HAP-1 (cell line): Measurements from ENCODE around the gene GRM5.
"Not testable (repeated sequence)": the region's sequence is repeated elsewhere in the genome, so short reads cannot be mapped to it uniquely, and the experiment has no call there.

Experiments
- DNase-seq, 2 experiments: peaks; one replicate each; pipeline ENCODE4 v3.0.0-alpha.2; 2016 to 2020; ENCODE audit warnings: low spot score in 2 of 2
- H3K27me3 ChIP-seq: fragments of 250-450 bp; sonication (Bioruptor Pico); 2 replicates; pipeline ENCODE4 v1.5.1; 2020; ENCODE audit warnings: low read depth, mild to moderate bottlenecking, moderate library complexity
- H3K36me3 ChIP-seq: fragments of 250-450 bp; sonication (Bioruptor Pico); replicated peaks from 2 replicates; pipeline ENCODE4 v1.5.1; 2020; ENCODE audit warnings: mild to moderate bottlenecking
- H3K4me1 ChIP-seq: fragments of 250-450 bp; sonication (Bioruptor Pico); 2 replicates; pipeline ENCODE4 v1.5.1; 2020; ENCODE audit warnings: mild to moderate bottlenecking
- H3K4me3 ChIP-seq: fragments of 250-450 bp; sonication (Bioruptor Pico); 2 replicates; pipeline ENCODE4 v1.5.1; 2020; ENCODE audit warnings: mild to moderate bottlenecking, moderate library complexity
- H3K9me3 ChIP-seq: fragments of 250-450 bp; sonication (Bioruptor Pico); 2 replicates; pipeline ENCODE4 v1.5.1; 2020; ENCODE audit warnings: mild to moderate bottlenecking, moderate library complexity
- in situ Hi-C: fragments of 300-500 bp; cut with MboI; formaldehyde crosslinking; loops from 3 replicates; pipeline ENCODE4 v1.14.3; 2020; ENCODE audit warnings: low sequenced_read_pairs, inconsistent platforms, mixed read lengths

Gene GRM5

DNA sequence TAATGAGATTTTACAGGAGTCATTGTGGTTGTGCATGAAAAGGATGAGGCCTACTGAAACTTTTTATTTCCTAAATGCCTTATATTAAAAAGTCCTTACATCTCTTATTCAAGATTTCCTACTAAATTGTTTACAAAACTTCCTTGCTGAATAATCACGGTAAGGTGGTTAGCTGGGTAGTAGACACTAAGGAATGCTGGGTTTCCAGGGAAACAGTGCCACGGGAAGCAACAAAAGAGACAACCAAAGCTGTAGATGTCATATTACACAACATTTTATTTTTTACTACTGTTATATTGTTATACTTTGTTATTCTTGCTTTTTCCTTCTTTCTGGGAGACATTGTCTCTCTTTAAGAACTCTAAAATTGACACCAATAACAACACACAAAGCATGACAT lies 36.1 kb downstream of the GRM5 start:
- H3K27me3 ChIP-seq, H3K36me3 ChIP-seq, H3K4me3 ChIP-seq, in situ Hi-C loops, DNase-seq, H3K4me1 ChIP-seq, H3K9me3 ChIP-seq: not testable (repeated sequence)

DNA sequence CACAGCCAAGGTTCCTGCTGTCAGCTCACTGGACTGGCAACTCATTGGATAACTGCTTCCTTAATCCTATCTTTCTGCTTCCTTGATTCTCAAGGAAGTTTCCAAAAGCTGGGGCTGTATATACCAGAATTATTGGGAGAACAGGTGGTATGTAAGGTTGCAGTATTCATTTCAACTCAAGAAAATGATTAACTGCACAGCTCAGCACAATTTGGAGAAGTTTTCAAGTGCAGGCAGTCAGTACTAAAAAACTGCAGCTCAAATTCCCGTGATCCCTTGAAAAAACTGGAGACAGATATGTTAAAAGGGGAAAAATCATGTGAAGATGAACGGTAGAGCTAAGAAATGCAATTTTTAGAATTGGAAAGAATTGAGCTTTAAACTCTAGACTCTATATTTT lies 44.4 kb downstream of the GRM5 start:
- Histone ChIP-seq H3K9me3 (no peaks in the 10 kb centered on the region), H3K4me3 (no peak overlapping the region), H3K36me3 (no peaks in the 10 kb centered on the region), H3K27me3 (no peaks in the 10 kb centered on the region), H3K4me1 (no peaks in the 10 kb centered on the region)
- no peak for DNase-seq
- in situ Hi-C loops, result no loop called here

DNA sequence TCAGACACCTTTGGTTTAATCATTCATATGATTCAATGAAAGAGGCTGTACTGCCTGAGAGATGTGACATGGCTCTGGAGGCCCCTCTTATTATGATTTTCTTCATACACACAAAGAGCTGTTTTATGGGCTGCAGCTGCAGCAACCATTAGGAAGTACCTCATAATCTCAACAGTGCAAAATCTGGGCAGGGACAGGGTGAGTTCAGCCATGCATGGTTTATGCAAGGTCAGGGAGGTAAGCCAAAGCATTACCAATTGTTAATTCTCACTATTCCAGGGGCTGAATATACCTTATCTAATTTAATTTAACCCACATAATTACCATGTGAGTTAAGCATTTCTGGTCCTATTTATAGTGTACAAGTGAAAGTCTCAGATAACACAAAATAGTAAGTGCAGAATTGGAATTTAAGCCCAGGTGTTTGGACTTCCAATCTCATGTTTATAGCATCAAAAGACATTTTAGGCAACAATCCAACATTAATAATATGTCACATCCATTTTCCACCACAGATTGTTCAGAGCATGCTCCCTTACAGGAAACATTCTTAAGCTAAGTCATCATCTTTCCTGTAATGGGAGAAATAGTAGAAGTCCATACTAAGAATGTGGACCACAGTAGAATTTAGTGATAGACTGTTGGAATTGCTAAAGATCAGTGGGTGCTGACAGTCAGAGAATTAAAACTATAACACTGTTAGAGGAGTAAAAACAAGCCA lies 45.8 kb downstream of the GRM5 start:
- in situ Hi-C loops, DNase-seq, H3K4me3 ChIP-seq, H3K9me3 ChIP-seq, H3K36me3 ChIP-seq, H3K27me3 ChIP-seq, H3K4me1 ChIP-seq: not testable (repeated sequence)

DNA sequence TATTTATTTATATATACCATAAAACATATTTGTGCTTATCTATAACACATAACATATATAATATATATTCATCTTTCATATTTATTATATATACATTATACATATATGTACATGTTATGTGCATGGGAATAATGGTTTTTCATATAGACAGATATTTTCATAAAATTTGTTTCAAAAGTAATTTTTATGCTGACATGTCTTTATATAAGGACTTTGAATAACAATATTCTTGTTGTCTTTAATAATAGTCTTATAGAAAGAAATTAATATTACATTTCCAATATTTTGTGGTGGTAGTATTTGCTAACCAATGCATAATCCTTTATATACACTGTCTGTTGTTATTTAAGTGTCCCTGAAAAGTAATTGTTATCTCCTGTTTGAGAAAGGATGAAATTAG lies 49.6 kb downstream of the GRM5 start:
- Histone ChIP-seq H3K4me1 (no peaks in the 10 kb centered on the region), H3K4me3 (no peak overlapping the region), H3K9me3 (no peaks in the 10 kb centered on the region), H3K27me3 (no peaks in the 10 kb centered on the region), H3K36me3 (no peaks in the 10 kb centered on the region)
- in situ Hi-C loops, result no loop called here
- no peak for DNase-seq

DNA sequence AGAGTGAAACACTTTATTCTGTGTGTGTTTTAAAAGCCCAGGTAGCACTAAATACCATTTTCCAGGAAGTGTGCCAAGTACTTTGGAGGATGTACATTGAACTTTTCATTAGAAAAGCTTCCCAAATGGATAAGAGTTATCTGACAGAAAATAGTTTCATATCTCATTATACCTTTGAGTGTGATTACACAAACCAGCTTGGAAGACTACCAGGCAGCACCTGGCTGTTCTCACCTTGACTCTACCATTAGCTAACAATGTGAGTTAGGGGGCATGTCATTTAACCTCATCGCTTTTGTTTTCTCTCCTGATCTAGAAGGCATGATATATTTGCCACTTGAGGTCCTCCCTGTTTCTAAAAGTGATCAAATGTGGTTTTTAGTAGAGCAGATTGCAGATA lies 50.2 kb downstream of the GRM5 start:
- no peak for DNase-seq
- in situ Hi-C loops, result no loop called here
- H3K36me3 ChIP-seq, result no peaks in the 10 kb centered on the region
- no peaks in the 10 kb centered on the region for H3K4me1 ChIP-seq
- no peak overlapping the region for H3K4me3 ChIP-seq
- H3K9me3 ChIP-seq, result no peaks in the 10 kb centered on the region
- H3K27me3 ChIP-seq, result no peaks in the 10 kb centered on the region

DNA sequence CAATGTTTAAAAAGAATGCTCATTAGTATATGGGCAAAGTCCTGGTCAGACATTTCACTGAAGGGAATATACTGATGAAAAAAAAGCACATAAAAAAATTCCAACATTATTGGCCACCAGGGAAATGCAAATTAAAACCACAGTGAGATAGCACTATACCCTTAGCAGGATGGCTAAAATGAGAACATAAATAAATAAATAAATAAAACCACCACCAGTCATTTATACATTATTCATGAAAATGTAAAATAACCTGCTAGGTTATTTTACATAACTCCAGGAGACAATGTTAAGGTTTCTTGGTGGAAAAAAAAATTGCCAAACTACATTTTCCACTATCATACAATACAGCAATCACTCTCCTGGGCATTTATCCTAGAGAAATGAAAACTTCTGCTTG lies 64.9 kb downstream of the GRM5 start:
- in situ Hi-C loops, H3K36me3 ChIP-seq: not testable (repeated sequence)

DNA sequence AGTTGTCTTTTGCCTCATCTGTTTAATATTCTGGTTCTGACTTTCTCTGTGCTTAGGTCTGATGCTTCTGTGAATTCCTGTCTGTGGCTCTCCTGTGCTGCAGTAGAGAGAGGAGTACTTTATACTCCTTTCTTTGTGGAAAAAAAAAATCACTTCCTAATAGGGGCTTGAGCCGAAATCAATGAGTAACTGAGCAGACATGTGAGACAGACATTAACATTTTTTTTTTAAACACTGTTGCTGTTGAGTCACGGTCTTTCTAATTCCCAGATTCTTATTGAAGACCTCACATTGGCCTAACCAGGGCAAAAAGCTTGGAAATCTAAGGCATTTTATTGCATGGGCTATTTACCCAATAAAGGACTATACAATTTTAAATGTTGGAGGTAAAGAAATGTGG lies 86.1 kb downstream of the GRM5 start:
- no peaks in the 10 kb centered on the region for H3K36me3 ChIP-seq
- H3K27me3 ChIP-seq, result no peaks in the 10 kb centered on the region
- H3K9me3 ChIP-seq, result no peaks in the 10 kb centered on the region
- H3K4me3 ChIP-seq, result no peak overlapping the region
- no peak for DNase-seq
- in situ Hi-C loops, result no loop called here
- H3K4me1 ChIP-seq, result no peaks in the 10 kb centered on the region

More for the DNA sequence above, 64.9 kb downstream of the GRM5 start:
- H3K4me1 ChIP-seq, DNase-seq, H3K27me3 ChIP-seq, H3K9me3 ChIP-seq, H3K4me3 ChIP-seq: not testable (repeated sequence)

DNA sequence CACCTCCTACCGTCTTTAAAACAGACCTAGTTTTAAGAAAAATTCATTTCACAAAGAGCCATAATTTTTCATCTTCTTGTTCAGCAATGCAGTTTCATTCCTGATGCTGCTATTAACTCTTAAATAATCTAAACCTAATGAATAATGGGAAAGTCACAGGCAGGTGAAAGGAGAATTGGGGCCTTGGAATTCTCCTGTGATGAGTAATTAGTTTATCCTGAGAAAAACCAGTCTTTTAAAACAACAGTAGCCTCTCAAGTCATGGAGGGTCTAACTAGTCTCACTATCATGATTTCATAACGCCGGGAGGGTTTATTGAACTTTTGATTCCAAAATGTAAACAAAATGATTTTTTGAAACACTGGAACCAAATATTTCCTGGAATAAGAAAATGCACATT lies 86.8 kb downstream of the GRM5 start:
- H3K4me3 ChIP-seq, DNase-seq, H3K9me3 ChIP-seq, in situ Hi-C loops, H3K27me3 ChIP-seq, H3K4me1 ChIP-seq, H3K36me3 ChIP-seq: not testable (repeated sequence)

DNA sequence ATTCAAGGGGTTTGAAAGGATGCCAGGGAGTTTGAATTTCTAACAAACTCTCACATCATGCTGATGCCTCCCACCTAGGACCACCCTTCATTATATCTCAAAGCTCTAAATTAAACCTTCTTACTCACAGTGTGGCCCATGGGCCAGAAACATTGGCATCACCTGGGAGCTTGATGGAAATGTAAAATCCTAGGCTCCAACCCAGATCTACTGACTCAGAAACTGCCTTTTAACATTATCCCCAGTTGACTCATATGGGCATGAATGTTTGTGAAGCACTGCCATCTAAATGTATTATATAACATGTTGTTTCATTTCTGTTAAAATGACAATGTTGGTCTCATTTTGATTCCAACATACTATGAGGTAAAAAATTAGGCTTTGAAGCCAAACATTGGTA lies 90.3 kb downstream of the GRM5 start:
- H3K9me3 ChIP-seq, H3K4me1 ChIP-seq, DNase-seq, H3K4me3 ChIP-seq, H3K36me3 ChIP-seq, H3K27me3 ChIP-seq, in situ Hi-C loops: not testable (repeated sequence)

DNA sequence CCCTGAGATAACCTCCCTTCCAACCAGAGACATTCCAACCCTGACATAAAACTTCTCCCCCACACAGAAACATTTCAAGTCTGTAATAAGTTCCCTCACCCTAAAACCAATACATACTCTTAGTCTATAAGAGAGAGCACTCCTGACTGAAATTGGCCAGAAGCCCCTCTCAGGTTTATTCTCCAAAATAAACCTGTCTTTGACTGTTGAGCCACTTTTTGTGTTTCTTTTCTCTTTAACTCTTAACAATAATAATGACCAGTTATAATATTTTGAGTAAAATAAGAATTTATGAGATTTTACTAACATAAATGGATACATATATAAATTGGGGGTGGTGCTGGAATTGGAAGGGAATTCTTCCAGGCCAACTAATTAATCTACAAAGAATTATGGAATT lies 93.6 kb downstream of the GRM5 start:
- in situ Hi-C loops, result no loop called here
- Histone ChIP-seq H3K4me3 (no peak overlapping the region), H3K9me3 (no peaks in the 10 kb centered on the region), H3K4me1 (no peaks in the 10 kb centered on the region), H3K36me3 (no peaks in the 10 kb centered on the region), H3K27me3 (no peaks in the 10 kb centered on the region)
- no peak for DNase-seq

DNA sequence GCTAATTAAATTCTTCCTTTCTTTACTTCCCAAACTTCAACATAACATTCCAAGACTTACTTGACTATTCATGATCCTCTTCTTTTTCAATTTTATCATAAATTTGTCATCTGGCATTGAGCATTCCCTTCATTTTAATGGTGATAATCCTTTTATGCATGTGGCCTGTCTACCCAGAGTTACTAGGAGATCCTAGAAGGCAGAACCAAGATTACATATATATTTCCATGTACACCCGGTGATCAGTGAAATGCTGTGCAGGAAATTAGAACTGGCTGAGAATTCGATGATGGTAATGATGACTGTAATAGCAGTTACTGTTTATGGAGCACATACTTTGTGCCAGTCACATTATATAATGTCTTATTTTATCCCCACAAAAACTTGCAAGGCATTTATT lies 104.2 kb downstream of the GRM5 start:
- in situ Hi-C loops, H3K9me3 ChIP-seq, DNase-seq, H3K4me3 ChIP-seq, H3K27me3 ChIP-seq, H3K4me1 ChIP-seq, H3K36me3 ChIP-seq: not testable (repeated sequence)

DNA sequence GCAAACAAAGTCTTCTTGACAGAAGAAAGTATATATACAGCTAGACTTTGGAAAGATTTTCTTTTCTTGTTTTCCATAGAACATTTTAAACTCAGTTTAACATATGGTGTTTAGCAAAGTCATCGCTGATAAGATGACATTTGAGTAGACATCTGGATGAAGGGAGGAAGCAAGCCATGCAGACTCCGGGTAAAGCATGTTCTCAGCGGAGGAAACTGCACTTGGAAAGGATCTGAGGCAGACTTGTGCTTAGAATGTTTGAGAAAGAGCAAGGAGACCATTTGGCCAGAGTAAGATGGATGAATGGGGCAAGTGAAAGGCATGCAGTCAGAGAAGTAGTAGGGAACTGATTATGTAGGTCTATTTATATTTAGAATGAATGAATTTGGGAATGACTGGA lies 105.9 kb downstream of the GRM5 start:
- H3K36me3 ChIP-seq, in situ Hi-C loops, DNase-seq, H3K4me1 ChIP-seq, H3K27me3 ChIP-seq, H3K9me3 ChIP-seq, H3K4me3 ChIP-seq: not testable (repeated sequence)

DNA sequence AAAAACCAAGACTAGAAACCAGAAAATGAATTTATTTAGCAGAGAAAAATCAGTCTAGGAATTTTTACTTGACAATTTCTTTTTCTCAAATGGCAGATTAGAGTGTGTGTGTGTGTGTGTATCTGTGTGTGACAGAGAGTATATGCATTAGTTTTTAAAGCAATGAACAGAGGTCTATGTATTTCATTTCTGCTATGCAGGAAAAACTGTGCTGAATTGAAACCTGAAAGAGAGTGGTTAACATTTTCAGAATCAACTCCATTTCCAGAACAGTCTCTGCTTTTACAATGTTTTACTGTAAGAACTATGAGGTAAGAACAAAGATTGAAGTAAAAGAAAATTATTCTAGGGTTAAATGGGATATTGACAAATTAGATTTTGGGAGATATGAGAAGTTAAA lies 114.8 kb downstream of the GRM5 start:
- in situ Hi-C loops, result no loop called here
- H3K4me1 ChIP-seq, result no peaks in the 10 kb centered on the region
- no peak overlapping the region for H3K4me3 ChIP-seq
- no peaks in the 10 kb centered on the region for H3K9me3 ChIP-seq
- DNase-seq, result no peak
- no peaks in the 10 kb centered on the region for H3K36me3 ChIP-seq
- H3K27me3 ChIP-seq, result no peaks in the 10 kb centered on the region

DNA sequence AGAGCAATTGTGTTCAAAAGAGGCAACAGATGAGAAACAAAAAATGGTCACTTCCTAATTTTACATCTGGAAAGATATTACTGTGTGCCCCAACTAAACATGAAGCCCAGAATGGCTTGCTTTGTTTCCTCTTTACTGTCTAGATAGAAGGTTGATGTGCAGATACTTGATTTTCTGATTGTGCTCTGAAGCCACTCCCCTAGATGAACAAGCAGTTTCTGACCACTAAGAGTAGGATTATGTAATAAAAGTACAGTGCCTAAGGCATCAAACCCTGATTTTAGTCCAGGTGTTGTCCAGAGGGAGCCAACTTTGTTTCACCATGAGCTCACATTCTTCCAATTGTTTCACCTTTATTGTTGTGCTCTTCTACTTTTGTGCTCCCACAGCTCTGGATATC lies 116.9 kb downstream of the GRM5 start:
- in situ Hi-C loops, H3K4me1 ChIP-seq, H3K4me3 ChIP-seq, H3K9me3 ChIP-seq, DNase-seq, H3K36me3 ChIP-seq, H3K27me3 ChIP-seq: not testable (repeated sequence)

DNA sequence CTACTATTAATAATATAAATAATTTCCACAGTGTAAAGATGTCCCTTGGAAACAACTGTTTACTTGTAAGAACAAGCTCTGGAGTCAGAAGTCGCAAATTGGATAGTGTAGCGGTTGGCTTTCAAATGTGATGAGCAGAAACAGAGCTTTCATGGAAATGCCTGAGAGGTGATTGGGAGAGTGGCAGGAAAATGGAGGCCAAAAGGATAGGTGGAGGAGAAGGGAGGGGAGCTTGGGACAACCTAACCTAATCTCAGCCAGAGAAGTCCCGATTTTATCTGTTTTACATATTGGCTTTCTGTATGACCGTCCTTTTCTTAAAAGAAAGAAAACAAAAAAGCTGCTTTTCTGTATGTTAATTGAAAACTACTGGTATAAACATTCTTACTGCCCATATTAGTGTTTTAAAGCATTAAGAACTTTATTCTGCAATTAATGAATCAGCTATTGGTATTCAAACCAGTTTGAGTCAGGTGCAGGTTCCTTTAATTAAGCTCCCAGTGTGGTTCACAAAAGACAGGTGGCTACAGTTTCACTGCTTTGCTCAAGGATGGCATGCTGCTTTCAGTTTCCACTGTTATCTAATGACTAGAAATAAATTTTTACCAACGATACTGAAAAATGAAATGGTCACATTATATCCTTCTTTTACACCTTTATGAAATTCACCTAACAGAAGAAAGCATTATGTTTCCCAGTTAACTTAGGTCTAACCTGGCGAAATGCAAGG lies 117.8 kb downstream of the GRM5 start:
- in situ Hi-C loops, H3K9me3 ChIP-seq, H3K36me3 ChIP-seq, H3K27me3 ChIP-seq, H3K4me3 ChIP-seq, H3K4me1 ChIP-seq, DNase-seq: not testable (repeated sequence)
